Measurements from ENCODE around the gene SFTA2.

- no peak for TF ChIP-seq CTCF (IDR thresholded peaks at IDR 0.05)
- no peak for TF ChIP-seq EZH2 (IDR thresholded peaks at IDR 0.05; ENCODE audit: borderline replicate concordance, insufficient read depth, low read depth, low read length, poor library complexity, severe bottlenecking)
Observed at GRCh38 chr6:30887901-30888815, 43.8 kb downstream of the SFTA2 start.

Measured in B cell (primary cell).